Bronchial epithelial cell (primary cell): Measurements from ENCODE around the gene SPNS2. TPM values are rescaled to one million over a fixed set of nuclear protein-coding genes. Genes with fewer than 3 reads are reported as not detected.

Source experiments
- DNase-seq: peaks from one replicate; pipeline ENCODE4 v3.0.0-alpha.2; 2010; ENCODE audit warnings: low read depth
- FAIRE-seq: peaks from 2 replicates; lab custom pipeline; 2011; peaks lifted over from hg19 to GRCh38; lab: Jason Lieb, UNC
- H3K27me3 ChIP-seq: 2 replicates; pipeline ENCODE4 v1.5.1; 2011; ENCODE audit warnings: low read length; ENCODE audit not compliant: control insufficient read depth, insufficient read depth
- H3K36me3 ChIP-seq: 2 replicates; pipeline ENCODE4 v1.5.1; 2011; ENCODE audit warnings: low read length; ENCODE audit not compliant: control insufficient read depth, insufficient read depth
- H3K4me3 ChIP-seq: 2 replicates; pipeline ENCODE4 v1.5.1; 2011; ENCODE audit warnings: mild to moderate bottlenecking, low read depth, low read length, control low read depth
- total RNA-seq: library from RNA; depleted of rRNA; stranded (reverse); fragments of >200 nt; gene quantifications from 2 replicates; pipeline ENCODE4 v1.2.1, GENCODE V29; 2014
- TF ChIP-seq, protein P1 (sequence below): IDR thresholded peaks from 2 replicates; pipeline ENCODE4 v1.5.1; 2011; ENCODE audit warnings: mild to moderate bottlenecking, moderate library complexity, low read length, control low read depth, inconsistent platforms; ENCODE audit not compliant: insufficient read depth, severe bottlenecking

The SPNS2 gene
- total RNA-seq, 1 donor from 2014 or later: 3.9 TPM

DNA sequence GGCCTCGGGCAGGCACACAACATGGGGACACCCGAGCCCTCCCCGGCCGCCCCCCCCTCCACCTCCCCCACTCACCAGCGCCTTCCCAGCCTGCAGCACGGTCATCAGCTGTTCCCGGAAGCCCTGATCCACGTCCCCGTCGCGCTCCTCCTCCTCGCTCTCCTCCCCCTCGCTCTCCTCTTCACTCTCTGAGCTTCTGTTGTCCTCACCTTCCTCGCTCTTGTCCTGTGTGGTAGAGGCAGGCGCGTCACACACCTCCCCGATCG is 46.2 kb downstream of the SPNS2 start:
- H3K36me3 ChIP-seq: peaks cover 54% of the 10 kb centered on the region
- TF ChIP-seq, protein P1, sequence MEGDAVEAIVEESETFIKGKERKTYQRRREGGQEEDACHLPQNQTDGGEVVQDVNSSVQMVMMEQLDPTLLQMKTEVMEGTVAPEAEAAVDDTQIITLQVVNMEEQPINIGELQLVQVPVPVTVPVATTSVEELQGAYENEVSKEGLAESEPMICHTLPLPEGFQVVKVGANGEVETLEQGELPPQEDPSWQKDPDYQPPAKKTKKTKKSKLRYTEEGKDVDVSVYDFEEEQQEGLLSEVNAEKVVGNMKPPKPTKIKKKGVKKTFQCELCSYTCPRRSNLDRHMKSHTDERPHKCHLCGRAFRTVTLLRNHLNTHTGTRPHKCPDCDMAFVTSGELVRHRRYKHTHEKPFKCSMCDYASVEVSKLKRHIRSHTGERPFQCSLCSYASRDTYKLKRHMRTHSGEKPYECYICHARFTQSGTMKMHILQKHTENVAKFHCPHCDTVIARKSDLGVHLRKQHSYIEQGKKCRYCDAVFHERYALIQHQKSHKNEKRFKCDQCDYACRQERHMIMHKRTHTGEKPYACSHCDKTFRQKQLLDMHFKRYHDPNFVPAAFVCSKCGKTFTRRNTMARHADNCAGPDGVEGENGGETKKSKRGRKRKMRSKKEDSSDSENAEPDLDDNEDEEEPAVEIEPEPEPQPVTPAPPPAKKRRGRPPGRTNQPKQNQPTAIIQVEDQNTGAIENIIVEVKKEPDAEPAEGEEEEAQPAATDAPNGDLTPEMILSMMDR: no peak
- FAIRE-seq (no peak), DNase-seq (no peak)
- H3K27me3 ChIP-seq: no peaks in the 10 kb centered on the region
- no peak overlapping the region for H3K4me3 ChIP-seq

DNA sequence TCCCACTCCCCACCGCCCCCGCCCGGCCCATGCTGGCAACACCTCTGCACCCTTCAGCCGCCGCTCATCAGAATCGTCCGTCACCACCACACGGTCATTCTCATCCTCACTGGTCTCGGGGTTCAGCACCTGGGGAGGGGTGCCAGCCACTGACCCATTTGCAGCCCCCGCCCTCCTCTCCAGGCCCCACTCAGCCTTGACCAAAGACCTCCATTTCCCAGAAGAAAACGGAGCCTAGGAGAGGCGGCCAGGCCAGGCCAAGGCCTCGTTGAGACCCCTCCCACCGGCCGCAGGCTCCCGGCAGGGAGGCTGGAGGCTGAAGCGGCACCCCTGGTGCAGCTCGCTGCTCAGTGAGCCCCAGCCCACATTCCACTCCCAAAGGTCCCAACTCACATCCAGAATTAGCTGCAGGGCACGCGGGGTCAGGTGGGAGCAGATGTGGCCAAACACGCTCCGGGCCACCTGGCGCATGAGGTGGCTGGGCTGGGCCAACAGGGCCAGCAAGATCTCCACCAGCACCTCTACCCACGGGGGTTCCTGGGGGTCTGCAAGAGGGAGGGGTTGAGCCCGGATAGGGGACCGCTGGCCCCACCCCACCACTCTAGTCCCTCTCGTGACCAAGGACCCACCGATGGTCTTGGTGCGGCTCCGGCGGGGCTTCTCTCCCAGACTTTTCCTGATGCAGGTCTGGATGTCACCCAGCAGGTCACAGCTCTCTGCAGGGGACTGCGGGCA is 46.7 kb downstream of the SPNS2 start:
- FAIRE-seq (no peak), DNase-seq (no peak)
- TF ChIP-seq, protein P1: no peak
- Histone ChIP-seq H3K4me3 (no peak overlapping the region), H3K27me3 (no peaks in the 10 kb centered on the region), H3K36me3 (peaks cover 56% of the 10 kb centered on the region)

DNA sequence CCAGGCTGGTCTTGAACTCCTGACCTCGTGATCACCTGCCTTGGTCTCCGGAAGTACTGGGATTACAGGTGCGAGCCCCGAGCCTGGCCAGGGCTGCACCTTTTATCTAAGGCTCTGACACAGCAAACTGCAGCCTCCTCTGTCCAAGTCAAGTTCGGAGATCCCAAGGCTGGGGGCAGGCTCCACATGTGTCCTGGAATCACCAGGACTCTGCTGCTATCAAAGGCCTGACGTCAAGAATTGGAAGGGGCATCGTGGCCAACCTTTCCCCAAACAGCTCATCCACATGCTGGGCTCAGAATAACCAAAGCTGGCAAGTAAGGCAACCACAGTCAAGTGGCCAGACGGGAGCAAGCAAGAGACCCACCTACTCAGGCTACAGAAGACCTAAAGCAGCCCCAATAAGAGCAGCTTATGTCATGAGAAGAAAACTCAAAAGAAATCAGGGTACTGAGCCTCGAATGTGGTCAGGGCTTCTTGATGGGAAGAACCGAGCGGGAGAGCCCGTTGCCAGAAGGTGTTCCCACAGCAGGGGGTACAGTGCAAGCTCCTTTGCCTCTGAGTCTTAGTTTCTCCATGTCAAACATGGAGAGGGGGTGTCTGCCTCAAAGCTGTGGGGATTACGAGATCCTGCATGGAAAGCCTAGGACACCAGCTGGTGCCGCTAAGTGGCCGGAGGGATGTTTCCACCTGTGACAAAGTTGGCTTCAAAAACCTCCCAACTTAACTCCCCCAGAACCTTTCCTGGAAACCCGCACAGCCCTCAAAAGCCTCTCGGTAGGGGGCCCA is 48.6 kb downstream of the SPNS2 start:
- H3K36me3 ChIP-seq: peaks cover 61% of the 10 kb centered on the region
- TF ChIP-seq, protein P1: no peak
- H3K27me3 ChIP-seq: no peaks in the 10 kb centered on the region
- no peak for FAIRE-seq
- no peak for DNase-seq
- H3K4me3 ChIP-seq: no peak overlapping the region

DNA sequence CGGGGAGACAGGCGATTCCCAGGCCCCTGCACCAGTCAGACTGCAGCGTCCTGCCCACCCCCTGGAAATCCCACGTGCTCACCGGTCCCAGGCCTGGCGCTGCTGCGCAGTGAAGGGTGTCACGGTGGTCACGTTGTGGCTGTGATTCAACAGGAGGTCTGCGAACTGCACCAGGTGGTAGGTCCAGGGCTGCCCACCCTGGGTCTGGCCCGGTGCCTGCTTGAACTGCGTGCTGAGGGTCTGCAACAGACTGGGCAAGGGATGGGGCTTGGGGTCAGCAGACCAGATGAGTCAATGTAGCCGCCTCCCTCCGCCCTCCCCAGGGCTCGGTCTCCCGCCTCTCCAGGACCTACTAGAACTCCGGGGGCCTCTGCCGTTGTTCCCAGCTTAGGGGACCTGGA is 49.4 kb downstream of the SPNS2 start:
- FAIRE-seq: no peak
- no peak for DNase-seq
- Histone ChIP-seq H3K4me3 (no peak overlapping the region), H3K27me3 (no peaks in the 10 kb centered on the region), H3K36me3 (peaks cover 58% of the 10 kb centered on the region)
- TF ChIP-seq, protein P1: no peak

DNA sequence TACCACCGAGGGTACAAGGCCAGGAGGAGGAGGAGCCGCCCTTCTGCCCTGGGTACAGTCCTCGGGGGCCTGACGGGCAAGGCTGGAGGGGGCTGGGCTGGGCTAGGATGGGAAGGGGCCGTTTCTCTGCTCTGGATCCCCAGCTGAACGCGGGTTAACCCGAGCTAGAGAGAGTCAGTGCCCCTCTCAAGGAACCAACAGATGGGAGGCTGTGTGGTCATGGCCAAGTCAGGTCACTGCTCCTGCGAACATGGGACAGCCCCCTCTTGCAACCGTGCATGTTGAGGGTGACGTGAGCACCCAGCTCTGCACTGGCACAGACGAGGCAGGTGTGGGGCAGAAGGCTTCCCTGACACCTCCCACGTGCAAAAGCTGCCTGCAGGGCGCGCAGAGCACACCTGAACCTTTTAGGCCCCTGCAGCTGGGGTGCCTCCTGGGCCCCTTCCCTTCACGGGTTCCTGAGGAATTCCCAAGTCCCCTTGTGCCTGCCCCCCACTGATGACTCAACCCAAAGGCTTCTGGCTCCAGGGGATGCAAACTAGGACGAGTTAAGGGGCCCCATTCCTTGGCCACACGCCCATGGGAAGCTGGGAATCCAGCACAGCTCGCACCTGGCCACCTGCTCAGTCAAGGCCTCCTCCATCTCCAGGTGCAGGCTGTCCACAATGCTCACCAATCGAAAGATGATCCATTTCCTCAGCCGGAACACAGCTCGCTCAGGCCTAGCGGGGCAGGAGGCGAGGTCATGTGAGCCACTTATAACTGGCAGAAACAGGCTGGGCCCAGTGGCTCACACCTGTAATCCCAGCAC is 50.2 kb downstream of the SPNS2 start:
- peaks cover 59% of the 10 kb centered on the region for H3K36me3 ChIP-seq
- DNase-seq (no peak), FAIRE-seq (no peak)
- H3K27me3 ChIP-seq: no peaks in the 10 kb centered on the region
- TF ChIP-seq, protein P1: no peak
- H3K4me3 ChIP-seq: no peak overlapping the region
